Muscle of arm (tissue), 12 donors: ENCODE measurements around the gene CCDC59. TPM values are rescaled to one million over a fixed set of nuclear protein-coding genes. Genes with fewer than 3 reads are reported as not detected.

Experiments used
- DNase-seq: peaks from one replicate; pipeline ENCODE4 v3.0.0-alpha.2; 2013
- polyA plus RNA-seq, 12 donors: library from polyadenylated mRNA; unstranded; fragments of 120-200 nt; gene quantifications; one replicate each; pipeline ENCODE4 v1.2.1, GENCODE V29; 2013; ENCODE audit not compliant: insufficient read length in 12 of 12

Gene CCDC59
- polyA plus RNA-seq, 12 donors = 34.3 to 67.3 (median 37.4) TPM; not detected in 1

DNA sequence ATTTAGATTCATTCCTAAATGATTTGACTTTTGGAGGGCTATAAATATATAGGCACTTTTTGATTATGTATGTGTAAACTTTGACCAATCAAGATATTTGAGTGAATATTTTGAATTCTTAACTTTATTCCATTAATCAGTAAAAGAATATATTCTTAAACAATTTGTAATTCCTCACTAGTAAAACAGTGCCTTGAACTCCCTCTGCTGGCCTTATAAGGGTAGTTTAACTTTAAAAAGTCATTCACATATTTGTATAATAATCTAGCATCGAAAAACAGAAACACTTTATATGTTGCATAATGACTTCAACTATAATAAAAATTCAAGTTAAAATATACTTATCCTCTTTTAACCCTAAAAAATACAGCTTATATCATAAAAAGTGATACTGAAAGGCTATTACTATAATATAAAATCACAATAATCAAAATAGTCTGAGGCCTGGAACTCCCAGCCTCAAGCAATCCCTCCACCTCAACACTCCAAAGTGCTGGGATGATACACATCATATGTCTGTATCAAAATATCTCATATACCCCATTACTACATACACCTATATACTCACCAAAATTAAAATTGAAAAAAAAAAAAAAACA lies 31.2 kb downstream of the CCDC59 start:
- DNase-seq = peak; percentile 4

DNA sequence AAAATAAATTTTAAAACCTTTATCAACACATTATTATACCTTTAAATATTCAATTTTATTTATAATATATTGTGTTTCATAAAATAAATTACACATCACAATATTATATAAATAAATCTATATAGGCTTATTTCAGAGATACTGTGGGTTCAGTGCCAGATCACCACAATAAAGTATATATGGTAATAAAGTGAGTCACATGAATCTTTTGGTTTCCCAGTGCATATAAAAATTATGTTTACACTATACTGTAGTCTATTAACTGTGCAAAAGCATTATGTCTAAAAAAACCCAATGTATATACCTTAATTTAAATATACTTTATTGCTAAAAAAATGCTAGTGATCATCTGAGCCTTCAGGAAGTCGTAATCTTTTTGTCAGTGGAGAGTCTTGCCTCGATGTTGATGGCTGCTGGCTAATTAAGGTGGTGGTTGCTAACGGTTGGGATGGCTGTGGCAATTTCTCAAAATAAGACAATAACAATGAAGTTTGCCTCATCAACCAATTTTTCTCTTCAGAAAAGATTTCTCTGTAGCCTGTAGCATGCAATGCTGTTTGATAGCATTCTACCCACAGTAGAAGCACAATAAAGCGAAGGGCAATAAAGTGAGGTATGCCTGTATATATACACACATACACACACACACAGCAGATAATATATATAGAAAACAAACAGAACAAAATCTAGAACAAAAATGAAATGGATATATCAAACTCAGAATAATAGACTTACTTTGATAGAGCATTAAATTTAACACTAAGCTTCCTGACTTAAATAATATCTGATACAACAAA lies 32.4 kb downstream of the CCDC59 start:
- DNase-seq = no peak

DNA sequence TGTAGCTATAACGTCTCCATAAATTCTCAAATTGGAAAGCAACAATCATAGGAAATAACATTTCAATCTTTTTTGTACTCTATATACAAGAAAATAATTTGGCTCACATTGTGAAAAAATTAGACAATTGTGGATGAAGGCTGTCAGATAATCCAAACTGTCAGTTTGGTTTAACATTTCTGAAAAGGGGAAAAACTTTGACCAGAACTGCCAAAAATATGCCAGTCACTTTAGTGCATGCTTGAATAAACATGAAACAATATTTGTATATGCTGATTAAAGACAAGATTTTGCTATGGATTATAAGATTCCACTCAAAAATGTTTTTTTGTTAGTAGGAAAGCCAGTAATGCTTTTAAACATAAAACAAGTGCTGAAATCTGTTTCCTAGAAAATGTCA lies 38.9 kb downstream of the CCDC59 start:
- DNase-seq = no peak

DNA sequence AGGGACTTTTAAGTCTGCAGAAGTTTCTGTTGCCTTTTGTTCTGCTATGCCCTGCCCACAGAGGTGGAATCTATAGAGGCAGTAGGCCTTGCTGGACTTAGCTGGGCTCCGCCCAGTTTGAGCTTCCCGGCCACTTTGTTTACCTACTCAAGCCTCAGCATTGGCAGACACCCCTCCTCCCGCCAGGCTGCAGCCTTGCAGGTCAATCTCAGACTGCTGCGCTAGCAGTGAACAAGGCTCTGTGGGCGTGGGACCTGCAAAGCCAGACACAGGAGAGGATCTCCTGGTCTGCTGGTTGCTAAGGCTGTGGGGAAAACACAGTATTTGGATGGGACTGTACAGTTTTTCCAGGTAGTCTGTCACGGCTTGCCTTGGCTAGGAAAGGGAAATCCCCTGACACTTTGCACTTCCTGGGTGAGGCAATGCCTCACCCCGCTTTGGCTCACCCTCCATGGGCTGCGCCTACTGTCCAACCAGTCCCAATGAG lies 43.7 kb downstream of the CCDC59 start:
- no peak for DNase-seq

Other genes starting within 250 kb of the CCDC59 start
- gene METTL25, start 142 bp upstream of the CCDC59 start, polyA plus RNA-seq = 10 to 100 TPM in 6 of 12 donors, 1 to 10 TPM in 5, not detected in 1; 6.3 to 13.4 (median 10.9) TPM